Fibroblast of the aortic adventitia (primary cell): ENCODE measurements around the gene SUGP1. TPM values are rescaled to one million over a fixed set of nuclear protein-coding genes. Genes with fewer than 3 reads are reported as not detected.

Experiments used
- DNase-seq: peaks from one replicate; pipeline ENCODE4 v3.0.0-alpha.2; 2010; ENCODE audit warnings: low read depth
- H3K4me3 ChIP-seq: 2 replicates; pipeline ENCODE4 v1.5.1; 2011; ENCODE audit warnings: low read depth, mild to moderate bottlenecking, control low read depth, low read length, moderate library complexity
- CTCF ChIP-seq: IDR thresholded peaks from 2 replicates; pipeline ENCODE4 v1.5.1; 2011; ENCODE audit warnings: mild to moderate bottlenecking, low read length, control low read depth, inconsistent platforms; ENCODE audit not compliant: insufficient read depth
- total RNA-seq: library from RNA; depleted of rRNA; stranded (reverse); fragments of >200 nt; gene quantifications from 2 replicates; pipeline ENCODE4 v1.2.3, GENCODE V29; 2012; ENCODE audit warnings: low replicate concordance

The SUGP1 gene
- total RNA-seq, 1 donor: 32.4 TPM

DNA sequence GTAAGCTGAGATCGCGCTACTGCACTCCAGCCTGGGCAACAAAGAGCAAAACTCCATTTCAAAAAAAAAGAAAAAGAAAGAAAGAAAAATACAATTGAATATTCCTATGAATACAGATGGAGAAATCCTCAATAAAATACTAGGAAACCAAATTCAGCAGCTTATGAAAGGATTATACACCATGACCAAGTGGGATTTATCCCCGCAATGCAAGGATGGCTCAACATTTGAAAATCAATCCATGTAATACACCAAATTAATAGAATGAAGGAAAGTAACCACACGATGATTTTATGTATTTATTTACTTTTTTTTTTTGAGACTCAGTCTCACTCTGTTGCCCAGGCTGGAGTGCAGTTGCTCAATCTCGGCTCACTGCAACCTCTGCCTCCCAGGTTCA is 27.7 kb downstream of the SUGP1 start:
- H3K4me3 ChIP-seq: no peak overlapping the region
- no peak for DNase-seq
- no peak for TF ChIP-seq CTCF

GRCh38 chr19:19285686-19286085 is 34.6 kb downstream of the SUGP1 start:
- no peak overlapping the region for H3K4me3 ChIP-seq
- no peak for DNase-seq
- TF ChIP-seq CTCF: no peak

- H3K4me3 ChIP-seq: no peak overlapping the region
- no peak for TF ChIP-seq CTCF
- peak; percentile 23 for DNase-seq
These were observed 39.7 kb downstream of the SUGP1 start for GRCh38 chr19:19280561-19280960.

GRCh38 chr19:19279853-19280252 is 40.5 kb downstream of the SUGP1 start:
- TF ChIP-seq CTCF: no peak
- no peak for DNase-seq
- H3K4me3 ChIP-seq: no peak overlapping the region

GRCh38 chr19:19279062-19279612 is 41.2 kb downstream of the SUGP1 start:
- TF ChIP-seq CTCF: no peak
- no peak overlapping the region for H3K4me3 ChIP-seq
- DNase-seq: no peak

GRCh38 chr19:19278315-19278714 is 42.0 kb downstream of the SUGP1 start:
- DNase-seq: no peak
- H3K4me3 ChIP-seq: no peak overlapping the region

More at GRCh38 chr19:19278315-19278714, 42.0 kb downstream of the SUGP1 start:
- no peak for TF ChIP-seq CTCF
